Hematopoietic multipotent progenitor cell treated with erythropoietin and hydrocortisone succinate and interleukin-3 and kit ligand, for 4 days (in vitro differentiated cells): ENCODE data around the gene PHYHD1.
"Not testable (repeated sequence)": the region's sequence is repeated elsewhere in the genome, so short reads cannot be mapped to it uniquely, and the experiment has no call there.

Experiments
- DNase-seq: peaks from one replicate; pipeline ENCODE4 v3.0.0-alpha.2; 2015

The PHYHD1 gene

GRCh38 chr9:128927731-128928411 is 7.1 kb downstream of the PHYHD1 start:
- peak; percentile 52 for DNase-seq

- DNase-seq = no peak
Observed at GRCh38 chr9:128928624-128929023, 7.8 kb downstream of the PHYHD1 start.

GRCh38 chr9:128929560-128929959 is 8.8 kb downstream of the PHYHD1 start:
- DNase-seq = no peak

- no peak for DNase-seq
Observed at GRCh38 chr9:128933731-128934130, 12.9 kb downstream of the PHYHD1 start.

GRCh38 chr9:128936171-128936865 is 15.5 kb downstream of the PHYHD1 start:
- DNase-seq = no peak

- no peak for DNase-seq
Observed at GRCh38 chr9:128937310-128938165, 16.8 kb downstream of the PHYHD1 start.

GRCh38 chr9:128940271-128940921 is 19.6 kb downstream of the PHYHD1 start:
- DNase-seq = no peak

- no peak for DNase-seq
Observed at GRCh38 chr9:128940946-128941755, 20.4 kb downstream of the PHYHD1 start.

- no peak for DNase-seq
Observed at GRCh38 chr9:128943832-128944620, 23.2 kb downstream of the PHYHD1 start.

- DNase-seq = not testable (repeated sequence)
Observed at GRCh38 chr9:128944966-128945365, 24.2 kb downstream of the PHYHD1 start.

GRCh38 chr9:128945798-128946501 is 25.2 kb downstream of the PHYHD1 start:
- DNase-seq = no peak

GRCh38 chr9:128946571-128947276 is 25.9 kb downstream of the PHYHD1 start:
- peak; percentile 50 for DNase-seq

- no peak for DNase-seq
Observed at GRCh38 chr9:128947277-128947526, 26.4 kb downstream of the PHYHD1 start.

GRCh38 chr9:128947527-128948301 is 26.9 kb downstream of the PHYHD1 start, which contains the start of the genes DOLK and NUP188:
Gene DOLK (minus strand): TSS chr9:128947603. CDS start chr9:128947303, 300 bp downstream.
Gene NUP188 (plus strand): TSS chr9:128947699. CDS start chr9:128947720, 21 bp downstream.
- DNase-seq = peak; percentile 97

- not testable (repeated sequence) for DNase-seq
Observed at GRCh38 chr9:128961403-128961802, 40.6 kb downstream of the PHYHD1 start.

- DNase-seq = no peak
Observed at GRCh38 chr9:128969491-128969890, 48.7 kb downstream of the PHYHD1 start.

- no peak for DNase-seq
Observed at GRCh38 chr9:128972956-128973355, 52.2 kb downstream of the PHYHD1 start.

- DNase-seq = no peak
Observed at GRCh38 chr9:128979111-128979510, 58.3 kb downstream of the PHYHD1 start.

- no peak for DNase-seq
Observed at GRCh38 chr9:128983536-128983935, 62.8 kb downstream of the PHYHD1 start.
